GM12891 (cell line): ENCODE data around the gene CFAP97D2.

Experiments
- POLR2A ChIP-seq: IDR thresholded peaks from 2 replicates; pipeline ENCODE4 v1.6.1; 2011; ENCODE audit warnings: low read depth, low read length, control low read depth
- POLR2AphosphoS5 ChIP-seq: IDR thresholded peaks from 2 replicates; pipeline ENCODE4 v1.6.1; 2011; ENCODE audit warnings: low read depth, low read length, control low read depth
- SPI1 ChIP-seq: IDR thresholded peaks from 2 replicates; pipeline ENCODE4 v1.6.1; 2011; ENCODE audit warnings: low read depth, low read length, control low read depth
- TAF1 ChIP-seq: IDR thresholded peaks from 2 replicates; pipeline ENCODE4 v1.6.1; 2011; ENCODE audit warnings: low read depth, low read length, control low read depth

DNA sequence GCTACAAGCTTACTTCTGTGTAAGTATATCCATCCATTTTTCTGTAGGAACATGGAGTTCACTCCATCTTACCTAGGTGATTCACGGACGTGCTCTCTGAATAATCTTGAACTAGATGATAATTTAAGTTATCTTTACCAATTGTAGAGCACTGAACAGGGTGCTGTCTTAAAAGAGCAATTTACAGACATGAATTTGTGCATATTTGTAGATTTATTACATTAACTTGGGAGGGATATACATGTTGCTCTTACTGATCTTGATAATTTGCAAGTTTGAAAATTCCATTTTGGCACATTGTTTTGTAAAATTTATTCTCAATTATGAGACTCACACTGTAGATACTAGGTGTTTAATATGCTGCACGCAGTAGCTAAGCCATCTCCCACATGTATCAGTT, 64.9 kb downstream of the CFAP97D2 start:
- TF ChIP-seq TAF1 (no peak), POLR2AphosphoS5 (no peak), POLR2A (no peak), SPI1 (no peak)
